A549 treated with AZD9567 at 1 μM for 4 hours (cell line): ENCODE data around the gene D2HGDH. TPM values are rescaled to one million over a fixed set of nuclear protein-coding genes. Genes with fewer than 3 reads are reported as not detected.

Source experiments
- total RNA-seq: library from RNA; stranded (reverse); fragments of 200-300 nt; extraction: Qiagen RNA extraction; gene quantifications from 5 replicates; pipeline ENCODE4 v1.2.3, GENCODE V29; 2022; ENCODE audit not compliant: insufficient read depth

The D2HGDH gene
- total RNA-seq = 6.3 to 13.6 TPM (median 11.8 TPM) in 5 replicates

DNA sequence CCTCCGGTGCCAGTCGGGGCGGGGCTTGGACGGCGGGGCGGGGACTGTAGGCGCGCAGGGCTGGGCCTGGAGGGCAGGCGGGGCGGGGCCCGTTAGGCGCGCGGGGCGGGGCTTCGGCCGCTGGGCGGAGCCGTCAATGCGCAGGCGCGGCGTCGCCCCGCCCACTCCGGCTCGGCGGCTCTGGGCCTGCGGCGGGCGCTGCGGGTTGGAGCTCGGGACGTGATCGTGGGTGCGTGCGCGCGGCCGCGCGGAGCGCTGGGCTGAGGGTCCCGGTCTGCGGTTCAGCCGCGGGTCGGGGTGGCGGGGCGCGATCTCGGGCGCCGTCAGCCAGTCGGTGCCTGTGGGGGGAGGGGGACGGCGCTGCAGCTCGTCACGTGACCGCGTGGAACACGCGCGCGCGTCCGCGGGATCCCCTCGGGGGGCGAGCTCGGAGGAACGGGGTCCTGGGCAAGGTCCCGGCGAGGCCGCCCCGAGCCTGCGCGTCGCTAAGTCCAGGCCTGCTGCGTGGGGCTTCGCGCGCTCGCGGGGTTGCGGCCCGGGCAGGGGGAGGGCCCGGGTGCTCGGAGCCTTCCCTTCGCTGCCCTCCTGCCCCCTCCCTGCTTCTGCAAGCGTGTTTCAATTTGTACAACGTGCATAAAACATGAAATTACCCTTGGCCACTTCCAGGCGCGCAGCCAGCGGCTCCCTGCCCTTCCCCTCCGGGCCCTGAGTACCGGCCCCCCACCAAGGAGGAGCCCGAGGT lies at the start of gene D2HGDH:
D2HGDH (plus strand) TSS at position 164 of the 742 bp plus-strand sequence. CDS start 595 bp downstream, outside the sequence.

GRCh38 chr2:241686650-241687425 lies 47.6 kb upstream of the D2HGDH start, which contains the start of gene DTYMK:
DTYMK (minus strand) TSS chr2:241686815; CDS start chr2:241686783, 32 bp downstream.

DNA sequence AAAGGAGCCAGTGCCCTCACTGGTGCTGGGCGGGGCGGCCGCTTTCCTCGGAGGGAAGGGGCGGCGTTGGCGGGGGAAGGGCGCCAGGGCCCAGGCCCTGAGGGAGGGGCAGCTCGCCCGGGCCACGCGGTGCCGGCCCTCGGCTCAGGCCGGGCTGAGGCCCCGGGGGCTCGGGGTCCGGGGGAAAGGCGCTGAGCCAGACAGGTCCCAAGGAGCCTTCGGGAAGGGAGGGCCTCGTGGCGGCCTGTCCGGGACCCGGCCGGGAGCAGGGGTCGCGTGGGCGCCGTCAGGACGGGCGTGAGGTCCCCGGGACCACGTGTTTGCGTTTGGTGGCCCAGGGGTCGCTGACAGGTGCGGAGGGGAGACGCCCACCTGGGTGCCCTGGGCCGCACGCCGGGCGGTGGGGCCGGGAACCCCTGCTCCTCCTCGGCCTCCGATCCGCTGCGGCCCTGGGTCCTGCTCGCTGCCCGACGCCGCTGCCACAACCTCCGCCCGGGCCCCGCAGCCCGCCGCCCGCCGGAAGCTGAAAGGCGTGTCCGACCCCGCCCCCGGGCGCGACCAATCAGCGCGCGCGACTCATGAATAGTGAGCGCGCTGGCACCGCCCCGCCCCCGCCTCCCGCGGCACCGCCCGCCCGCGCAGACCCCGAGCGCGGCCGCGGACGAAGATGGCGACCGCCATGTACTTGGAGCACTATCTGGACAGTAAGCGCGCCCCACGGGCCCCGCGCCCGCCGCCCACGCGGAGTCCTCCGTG lies 32.9 kb upstream of the D2HGDH start, which contains the start of gene ING5:
ING5 (plus strand) TSS at position 641 of the 756 bp plus-strand sequence; CDS start at position 668, 27 bp downstream.

GRCh38 chr2:241776336-241777169 lies 42.1 kb downstream of the D2HGDH start, which contains the start of gene GAL3ST2:
GAL3ST2 (plus strand) TSS chr2:241776822; CDS start chr2:241776956, 134 bp downstream.

GRCh38 chr2:241808721-241809382 lies 74.4 kb downstream of the D2HGDH start, which contains the start of gene NEU4:
NEU4 (plus strand) TSS chr2:241809193; CDS start chr2:241814485, 5,292 bp downstream.

Other genes with a start within 250 kb of the D2HGDH start
- 108 to 151 TPM (median 116 TPM) in 5 replicates for gene STK25, start 226.0 kb upstream of the D2HGDH start, total RNA-seq
- gene BOK, start 175.9 kb upstream of the D2HGDH start, total RNA-seq = 27.3 to 40.9 TPM (median 38.7 TPM) in 5 replicates
- gene THAP4, start 97.5 kb upstream of the D2HGDH start, total RNA-seq = 55.0 to 83.5 TPM (median 73.6 TPM) in 5 replicates
- 49.7 to 59.3 TPM (median 55.9 TPM) in 5 replicates for gene ATG4B, start 96.9 kb upstream of the D2HGDH start, total RNA-seq
- gene DTYMK, start 47.8 kb upstream of the D2HGDH start, total RNA-seq = 129 to 146 TPM (median 135 TPM) in 5 replicates
- gene ING5, start 32.6 kb upstream of the D2HGDH start, total RNA-seq = 20.8 to 23.8 TPM (median 21.8 TPM) in 5 replicates
- gene GAL3ST2, start 42.2 kb downstream of the D2HGDH start, total RNA-seq = 0.09 to 0.34 TPM (median 0.19 TPM) in 4 of 5 replicates, not detected in the other
- gene NEU4, start 74.6 kb downstream of the D2HGDH start, total RNA-seq = 0.20 to 0.25 TPM (median 0.21 TPM) in 4 of 5 replicates, not detected in the other
- gene PDCD1, start 124.3 kb downstream of the D2HGDH start, total RNA-seq = not detected in 5 replicates
- gene RTP5, start 135.1 kb downstream of the D2HGDH start, total RNA-seq = not detected in 5 replicates